Neural progenitor cell (in vitro differentiated cells): ENCODE results near the gene PLXNC1. TPM values are rescaled to one million over a fixed set of nuclear protein-coding genes. Genes with fewer than 3 reads are reported as not detected.

Source experiments
- DNase-seq: peaks from one replicate; pipeline ENCODE4 v3.0.0-alpha.2; 2016; ENCODE audit warnings: low spot score
- H2AFZ ChIP-seq: fragments of 200-600 bp; sonication (generic); replicated peaks from 2 replicates; pipeline ENCODE4 v1.6.1; 2016; ENCODE audit warnings: antibody characterized with exemption
- H3F3A ChIP-seq: fragments of 200-600 bp; sonication (generic); 2 replicates; pipeline ENCODE4 v1.6.1; 2016; ENCODE audit warnings: antibody characterized with exemption, low read depth
- H3K27ac ChIP-seq: fragments of 200-600 bp; sonication (generic); 2 replicates; pipeline ENCODE4 v1.5.1; 2016; ENCODE audit warnings: mild to moderate bottlenecking
- H3K27me3 ChIP-seq: fragments of 200-600 bp; sonication (generic); 2 replicates; pipeline ENCODE4 v1.6.1; 2016; ENCODE audit warnings: mild to moderate bottlenecking, moderate library complexity
- H3K36me3 ChIP-seq: fragments of 200-600 bp; sonication (generic); 2 replicates; pipeline ENCODE4 v1.5.1; 2016
- H3K4me1 ChIP-seq: fragments of 200-600 bp; sonication (generic); 2 replicates; pipeline ENCODE4 v1.6.1; 2016; ENCODE audit warnings: mixed run types
- H3K4me2 ChIP-seq: fragments of 200-600 bp; sonication (generic); 2 replicates; pipeline ENCODE4 v1.6.1; 2016
- H3K4me3 ChIP-seq: fragments of 200-600 bp; sonication (generic); 2 replicates; pipeline ENCODE4 v1.5.1; 2016
- H3K79me2 ChIP-seq: fragments of 200-600 bp; sonication (generic); 2 replicates; pipeline ENCODE4 v1.6.1; 2016; ENCODE audit warnings: low read depth
- H3K9ac ChIP-seq: fragments of 200-600 bp; sonication (generic); 2 replicates; pipeline ENCODE4 v1.6.1; 2016
- H3K9me3 ChIP-seq: fragments of 200-600 bp; sonication (generic); 2 replicates; pipeline ENCODE4 v1.5.1; 2016; ENCODE audit warnings: low read depth
- H4K20me1 ChIP-seq: fragments of 200-600 bp; sonication (generic); 2 replicates; pipeline ENCODE4 v1.6.1; 2016; ENCODE audit warnings: low read depth
- H3K27ac Mint-ChIP-seq: 3 replicates; pipeline ENCODE4 v1.8.0; 2021; ENCODE audit warnings: mixed read lengths
- H3K27me3 Mint-ChIP-seq: 2 replicates; pipeline ENCODE4 v1.8.0; 2022; ENCODE audit warnings: low read depth, mild to moderate bottlenecking, inconsistent platforms, moderate library complexity, mixed read lengths; ENCODE audit not compliant: insufficient read depth
- H3K36me3 Mint-ChIP-seq: 3 replicates; pipeline ENCODE4 v1.8.0; 2021; ENCODE audit warnings: mixed read lengths
- H3K4me1 Mint-ChIP-seq: 3 replicates; pipeline ENCODE4 v1.8.0; 2021; ENCODE audit warnings: mixed read lengths
- H3K4me3 Mint-ChIP-seq: 3 replicates; pipeline ENCODE4 v1.8.0; 2021; ENCODE audit warnings: mild to moderate bottlenecking, moderate library complexity, mixed read lengths
- H3K9me3 Mint-ChIP-seq: 3 replicates; pipeline ENCODE4 v1.8.0; 2020; ENCODE audit warnings: mixed read lengths
- EZH2 ChIP-seq: fragments of 200-600 bp; sonication (generic); IDR thresholded peaks from 2 replicates; pipeline ENCODE4 v1.6.1; 2017; ENCODE audit warnings: antibody characterized with exemption, mild to moderate bottlenecking, moderate library complexity
- EZH2phosphoT487 ChIP-seq: fragments of 200-600 bp; sonication (generic); IDR thresholded peaks from 2 replicates; pipeline ENCODE4 v1.6.1; 2017; ENCODE audit warnings: antibody characterized with exemption
- total RNA-seq: library from RNA; depleted of rRNA; stranded (reverse); fragments of >200 nt; gene quantifications from 2 replicates; pipeline ENCODE4 v1.2.3, GENCODE V29; 2015; ENCODE audit warnings: low replicate concordance
- TF ChIP-seq, protein P1 (sequence below): fragments of 200-600 bp; sonication (generic); IDR thresholded peaks from 2 replicates; pipeline ENCODE4 v1.5.1; 2017; ENCODE audit warnings: antibody characterized with exemption, mild to moderate bottlenecking

PLXNC1 gene
- total RNA-seq, 1 donor from 2014 or later: 16.7 TPM

DNA sequence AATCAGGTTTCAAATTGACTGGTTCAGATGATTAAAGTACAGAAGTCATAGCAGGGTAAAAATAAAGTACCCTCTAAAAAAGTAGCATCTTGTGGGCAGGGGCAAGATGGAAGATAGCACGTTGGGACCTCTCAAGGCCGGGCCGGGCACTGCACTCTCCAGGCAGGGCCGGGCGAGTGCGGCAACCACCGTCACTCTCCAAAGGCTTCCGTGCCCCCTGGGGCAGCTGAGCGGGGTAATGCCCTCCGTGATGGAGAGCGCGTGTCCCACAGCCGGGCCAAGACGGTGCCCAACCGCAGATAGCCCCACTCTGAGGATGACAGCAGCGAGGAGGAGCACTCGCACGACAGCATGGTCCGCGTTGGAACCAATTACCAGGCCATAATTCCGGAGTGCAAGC, 8.6 kb upstream of the PLXNC1 start:
- peaks cover 7% of the 10 kb centered on the region for H3K4me1 Mint-ChIP-seq
- no peaks in the 10 kb centered on the region for H3K36me3 ChIP-seq

DNA sequence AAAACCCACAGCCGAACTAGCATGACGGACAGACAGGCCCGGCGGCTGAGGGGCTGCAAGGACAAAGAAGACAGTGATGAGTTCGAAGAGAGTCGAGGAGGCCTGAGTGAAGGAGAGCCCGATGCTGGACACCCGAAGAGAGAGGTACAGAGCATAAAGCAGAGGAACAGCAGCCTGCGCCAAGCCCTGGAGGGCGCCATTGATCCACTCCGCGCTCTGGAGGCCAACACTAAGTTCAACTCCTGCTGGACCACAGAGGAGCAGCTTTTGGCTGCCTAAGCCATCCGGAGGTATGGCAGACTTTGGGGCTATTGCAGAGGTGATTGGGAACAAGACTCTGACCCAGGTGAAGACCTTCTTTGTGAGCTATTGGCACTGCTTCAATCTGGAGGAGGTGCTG, 7.8 kb upstream of the PLXNC1 start:
- Mint-ChIP-seq H3K36me3 (no peaks in the 10 kb centered on the region), H3K27me3 (peaks cover 7% of the 10 kb centered on the region), H3K4me3 (no peak overlapping the region), H3K9me3 (no peaks in the 10 kb centered on the region), H3K27ac (no peak overlapping the region), H3K4me1 (peaks cover 14% of the 10 kb centered on the region)
- Histone ChIP-seq H3K9me3 (no peaks in the 10 kb centered on the region), H2AFZ (no peak overlapping the region), H3F3A (no peaks in the 10 kb centered on the region), H3K9ac (no peak overlapping the region), H3K27ac (no peak overlapping the region), H3K4me1 (no peaks in the 10 kb centered on the region), H3K79me2 (no peaks in the 10 kb centered on the region), H3K4me3 (no peak overlapping the region), H3K36me3 (no peaks in the 10 kb centered on the region), H3K4me2 (no peak overlapping the region), H3K27me3 (no peaks in the 10 kb centered on the region), H4K20me1 (no peaks in the 10 kb centered on the region)
- peak; percentile 49 for DNase-seq
- TF ChIP-seq EZH2: no peak
- TF ChIP-seq, protein P1, sequence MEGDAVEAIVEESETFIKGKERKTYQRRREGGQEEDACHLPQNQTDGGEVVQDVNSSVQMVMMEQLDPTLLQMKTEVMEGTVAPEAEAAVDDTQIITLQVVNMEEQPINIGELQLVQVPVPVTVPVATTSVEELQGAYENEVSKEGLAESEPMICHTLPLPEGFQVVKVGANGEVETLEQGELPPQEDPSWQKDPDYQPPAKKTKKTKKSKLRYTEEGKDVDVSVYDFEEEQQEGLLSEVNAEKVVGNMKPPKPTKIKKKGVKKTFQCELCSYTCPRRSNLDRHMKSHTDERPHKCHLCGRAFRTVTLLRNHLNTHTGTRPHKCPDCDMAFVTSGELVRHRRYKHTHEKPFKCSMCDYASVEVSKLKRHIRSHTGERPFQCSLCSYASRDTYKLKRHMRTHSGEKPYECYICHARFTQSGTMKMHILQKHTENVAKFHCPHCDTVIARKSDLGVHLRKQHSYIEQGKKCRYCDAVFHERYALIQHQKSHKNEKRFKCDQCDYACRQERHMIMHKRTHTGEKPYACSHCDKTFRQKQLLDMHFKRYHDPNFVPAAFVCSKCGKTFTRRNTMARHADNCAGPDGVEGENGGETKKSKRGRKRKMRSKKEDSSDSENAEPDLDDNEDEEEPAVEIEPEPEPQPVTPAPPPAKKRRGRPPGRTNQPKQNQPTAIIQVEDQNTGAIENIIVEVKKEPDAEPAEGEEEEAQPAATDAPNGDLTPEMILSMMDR: peak; percentile 56

More for the DNA sequence above, 8.6 kb upstream of the PLXNC1 start:
- DNase-seq: no peak
- H3K4me1 ChIP-seq: no peaks in the 10 kb centered on the region
- H3K4me3 ChIP-seq: no peak overlapping the region
- H3K4me2 ChIP-seq: no peak overlapping the region
- no peak overlapping the region for H3K4me3 Mint-ChIP-seq
- no peaks in the 10 kb centered on the region for H3K79me2 ChIP-seq
- H3K9ac ChIP-seq: no peak overlapping the region
- H3K9me3 ChIP-seq: no peaks in the 10 kb centered on the region
- no peaks in the 10 kb centered on the region for H3K36me3 Mint-ChIP-seq
- H4K20me1 ChIP-seq: no peaks in the 10 kb centered on the region
- H3K27me3 Mint-ChIP-seq: peaks cover 7% of the 10 kb centered on the region
- no peaks in the 10 kb centered on the region for H3K9me3 Mint-ChIP-seq
- H3K27ac Mint-ChIP-seq: no peak overlapping the region
- no peak overlapping the region for H3K27ac ChIP-seq
- no peak for TF ChIP-seq EZH2phosphoT487
- TF ChIP-seq, protein P1: no peak
- TF ChIP-seq EZH2: no peak
- no peak overlapping the region for H2AFZ ChIP-seq
- no peaks in the 10 kb centered on the region for H3K27me3 ChIP-seq
- H3F3A ChIP-seq: no peaks in the 10 kb centered on the region

DNA sequence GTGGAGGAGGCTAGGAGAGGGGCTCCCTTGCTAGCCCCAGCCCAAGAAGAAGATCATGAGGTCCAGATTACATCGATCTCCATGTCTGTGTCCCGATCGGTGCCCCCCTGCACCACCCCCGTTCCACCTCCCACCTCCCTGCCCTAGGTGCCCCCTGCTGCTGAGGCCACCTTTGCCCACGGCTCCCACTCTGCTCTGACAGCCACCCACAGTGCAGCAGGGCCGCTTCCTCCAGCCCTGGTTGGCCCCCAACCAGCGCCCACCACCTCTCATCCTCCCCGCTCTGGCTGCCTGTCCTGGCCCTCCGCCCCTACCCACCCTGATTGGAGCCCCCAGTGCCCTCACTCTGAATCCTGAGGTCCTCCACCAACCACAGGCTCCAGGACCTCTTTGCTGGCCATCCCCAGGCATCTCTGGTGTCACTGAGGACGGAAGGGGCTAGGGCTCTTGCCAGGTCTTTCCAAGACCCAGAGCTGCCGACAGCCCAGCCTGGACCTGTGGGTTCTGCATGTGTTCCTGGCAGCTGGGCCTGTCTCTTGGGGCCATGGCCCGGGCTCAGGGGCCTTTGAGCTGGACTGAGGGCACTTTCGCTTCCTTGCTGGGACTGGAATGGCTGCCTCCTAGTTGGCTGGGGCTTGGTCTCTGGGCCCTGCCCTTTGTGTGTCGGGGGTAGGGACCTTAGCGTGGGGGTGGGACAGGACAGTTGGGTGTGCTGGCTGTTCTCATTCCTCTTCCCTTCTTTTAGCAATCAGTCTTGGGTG, 7.2 kb upstream of the PLXNC1 start:
- Histone ChIP-seq H3K4me2 (no peak overlapping the region), H3K27ac (no peak overlapping the region), H3K27me3 (peaks cover 6% of the 10 kb centered on the region), H3K79me2 (no peaks in the 10 kb centered on the region), H4K20me1 (no peaks in the 10 kb centered on the region), H3K9me3 (no peaks in the 10 kb centered on the region), H3K9ac (no peak overlapping the region), H3K36me3 (no peaks in the 10 kb centered on the region), H3K4me1 (no peaks in the 10 kb centered on the region), H3K4me3 (no peak overlapping the region), H2AFZ (no peak overlapping the region), H3F3A (peaks cover 4% of the 10 kb centered on the region)
- Mint-ChIP-seq H3K4me1 (peaks cover 21% of the 10 kb centered on the region), H3K36me3 (no peaks in the 10 kb centered on the region), H3K27me3 (peaks cover 7% of the 10 kb centered on the region), H3K4me3 (no peak overlapping the region), H3K9me3 (no peaks in the 10 kb centered on the region), H3K27ac (no peak overlapping the region)
- TF ChIP-seq EZH2phosphoT487 (no peak), EZH2 (no peak)
- TF ChIP-seq, protein P1: no peak
- DNase-seq: no peak
